Subcutaneous adipose tissue (tissue), 4 donors: ENCODE data around the gene LILRB4. TPM values are rescaled to one million over a fixed set of nuclear protein-coding genes. Genes with fewer than 3 reads are reported as not detected.

Experiments used
- CTCF ChIP-seq: fragments of 450-650 bp; IDR thresholded peaks from one replicate; pipeline ENCODE4 v1.5.1; 2016; ENCODE audit warnings: low read depth, mild to moderate bottlenecking, control low read depth, antibody characterized with exemption, moderate library complexity
- total RNA-seq, 4 donors: library from RNA; depleted of rRNA; stranded (reverse); fragments of >200 nt; gene quantifications; one replicate each; pipeline ENCODE4 v1.1.0, GENCODE V29; 2016

LILRB4 gene
- total RNA-seq, 4 donors from 2014 or later = 8.1 to 43.0 (median 11.7) TPM

GRCh38 chr19:54665530-54665929 lies 2.7 kb downstream of the LILRB4 start:
- TF ChIP-seq CTCF = no peak

GRCh38 chr19:54667217-54667616 lies 4.4 kb downstream of the LILRB4 start:
- TF ChIP-seq CTCF = no peak

- TF ChIP-seq CTCF = no peak
Measured at GRCh38 chr19:54668353-54668752, 5.6 kb downstream of the LILRB4 start.

GRCh38 chr19:54670576-54671357 lies 8.0 kb downstream of the LILRB4 start:
- TF ChIP-seq CTCF = no peak

- no peak for TF ChIP-seq CTCF
Measured at GRCh38 chr19:54673222-54673621, 10.4 kb downstream of the LILRB4 start.

- TF ChIP-seq CTCF = no peak
Measured at GRCh38 chr19:54674021-54674617, 11.3 kb downstream of the LILRB4 start.

- no peak for TF ChIP-seq CTCF
Measured at GRCh38 chr19:54677217-54677616, 14.4 kb downstream of the LILRB4 start.
